Heart left ventricle (tissue), 16 donors: ENCODE measurements around the gene METTL2A. TPM values are rescaled to one million over a fixed set of nuclear protein-coding genes. Genes with fewer than 3 reads are reported as not detected.
"Not testable (repeated sequence)": the region's sequence is repeated elsewhere in the genome, so short reads cannot be mapped to it uniquely, and the experiment has no call there.

ENCODE experiments used
- ATAC-seq, 4 donors: fragments of 200-7000 bp; cut with Tn5 transposase; one replicate each; pipeline ENCODE4 v1.9.1; 2020 to 2022; ENCODE audit warnings: moderate library complexity in 4 of 4, mild to moderate bottlenecking in 3 of 4, moderate number of reproducible peaks in 1 of 4
- DNase-seq, 5 donors: peaks; one replicate each; pipeline ENCODE4 v3.0.0-alpha.2; 2020
- H3K27ac ChIP-seq, 12 donors: fragments of 200-600 bp; sonication (generic) in 4 of 12; one replicate each; pipeline versions ENCODE4 v1.5.0 to v1.8.0; 2016 to 2022; ENCODE audit warnings: mild to moderate bottlenecking in 2 of 12
- H3K27me3 ChIP-seq, 9 donors: fragments of 200-600 bp; sonication (generic) in 2 of 9; one replicate each; pipeline versions ENCODE4 v1.5.1 to v1.8.0; 2016 to 2022; ENCODE audit warnings: mild to moderate bottlenecking in 3 of 9
- H3K36me3 ChIP-seq, 9 donors: fragments of 200-600 bp; sonication (generic) in 2 of 9; one replicate each; pipeline versions ENCODE4 v1.5.0 to v1.8.0; 2018 to 2022; ENCODE audit warnings: mild to moderate bottlenecking in 2 of 9
- H3K4me1 ChIP-seq, 12 donors: fragments of 200-600 bp; sonication (generic) in 4 of 12; one replicate each; pipeline versions ENCODE4 v1.5.0 to v1.8.0; 2016 to 2022; ENCODE audit warnings: mild to moderate bottlenecking in 3 of 12
- H3K4me3 ChIP-seq, 12 donors: fragments of 200-600 bp; sonication (generic) in 4 of 12; one replicate each; pipeline versions ENCODE4 v1.5.0 to v1.8.0; 2017 to 2022; ENCODE audit warnings: mild to moderate bottlenecking in 9 of 12, moderate library complexity in 4 of 12
- H3K9me3 ChIP-seq, 12 donors: fragments of 200-600 bp; sonication (generic) in 4 of 12; one replicate each; pipeline versions ENCODE4 v1.5.0 to v1.8.0; 2016 to 2022; ENCODE audit warnings: mild to moderate bottlenecking in 1 of 12
- CTCF ChIP-seq, 12 donors: fragments of 200-600 bp; sonication (generic) in 4 of 12; IDR thresholded peaks; one replicate each; pipeline versions ENCODE4 v1.5.0 to v1.8.0; 2018 to 2022; ENCODE audit warnings: antibody characterized with exemption in 12 of 12, mild to moderate bottlenecking in 5 of 12
- POLR2A ChIP-seq, 2 donors: fragments of 450-650 bp; IDR thresholded peaks; one replicate each; pipeline ENCODE4 v1.6.1; 2017; ENCODE audit warnings: antibody characterized with exemption in 2 of 2, mild to moderate bottlenecking in 2 of 2, moderate library complexity in 2 of 2
- WGBS, 4 donors: extraction: QIAGEN DNeasy Blood & Tissue Kit in 2 of 4; methylation state at CpG; one replicate each; pipeline versions ENCODE4 v1.1.5 to v1.1.7; 2013 to 2018; 5-methylcytosine and 5-hydroxymethylcytosine counted together
- intact Hi-C, 10 donors: fragments of 100-400 bp; cut with DNase I; formaldehyde crosslinking; loops; one replicate each; pipeline versions ENCODE4 v1.11.1 to v1.14.2; 2022
- polyA plus RNA-seq, 2 donors: library from polyadenylated mRNA; stranded (reverse); fragments of 200-250 nt; gene quantifications; one replicate each; pipeline ENCODE4 v1.2.3, GENCODE V29; 2013
- total RNA-seq, 9 donors: library from RNA; depleted of rRNA in 2 of 9; stranded (reverse); fragments of >200 nt in 2 of 9; fragmentation: NEBNext Ultra II Directional in 3 of 9; extraction: Animal tissue kit (Norgen Biotek cat#: 25700) in 3 of 9; gene quantifications; one replicate each; pipeline versions ENCODE4 v1.1.0 to v1.2.4, GENCODE V29; 2016 to 2023
- donor health status: ischemic (EF 13 %, LVEDD 7.1; RV severe dilation, severe dysfunction).
- donor health status: healthy with polysubstance abuse.
- donor health status: DM: no; HTN: yes; CAD: no.
- donor health status: DM: no; HTN: no; CAD: no.
- donor health status: ischemic (EF 25% LVEDD 6.9; RV normal size, moderate dysfunction).
- donor health status: ischemic (EF 25% LVEDD 5.7; RV mildly dilated, moderate dysfunction).
- donor health status: healthy.
- donor health status: DM: yes; HTN: yes; CAD: no.
- donor health status: ischemic (EF 35%, LVEDD 5.7; RV mildly dilated, moderate dysfunction).
- donor health status: nonischemic (EF 11% LVEDD 7.7; RV severe dilation, severe dysfunction).
- donor health status: DM: yes; HTN: yes; CAD: no.
- donor health status: PGD.
- donor health status: ischemic (EF 29% LVEDD 5.4; RV normal size, mild dysfunction).
- donor health status: nonischemic (EF 23%, LVEDD 6.1; RV moderate dilation, normal function).

METTL2A gene
- total and polyA plus RNA-seq, 11 donors, result 7.9 to 24.5 (median 15.3) TPM

GRCh38 chr17:62388856-62389255 is 34.8 kb upstream of the METTL2A start:
- H3K27ac ChIP-seq, result no peak overlapping the region
- intact Hi-C loops, result no loop called here
- DNase-seq (no peak), ATAC-seq (no peak)
- no peaks in the 10 kb centered on the region for H3K36me3 ChIP-seq
- H3K4me1 ChIP-seq, result no peaks in the 10 kb centered on the region
- no peak overlapping the region for H3K4me3 ChIP-seq
- WGBS, 4 donors, result 52 to 76% (median 54%) methylated on average over 1 of the region's 1 CpG
- H3K27me3 ChIP-seq, result peaks cover 0 to 26% (median 0%) of the 10 kb centered on the region in 9 donors
- no peak for TF ChIP-seq POLR2A (IDR thresholded peaks at IDR 0.05)
- TF ChIP-seq CTCF (IDR thresholded peaks at IDR 0.05), result no peak
- H3K9me3 ChIP-seq, result no peaks in the 10 kb centered on the region

- no peaks in the 10 kb centered on the region for H3K9me3 ChIP-seq
- H3K36me3 ChIP-seq, result no peaks in the 10 kb centered on the region
- no peaks in the 10 kb centered on the region for H3K4me1 ChIP-seq
- H3K27me3 ChIP-seq, result peaks cover 0 to 27% (median 0%) of the 10 kb centered on the region in 9 donors
- no peak for DNase-seq
- intact Hi-C loops, result no loop called here
- WGBS, 4 donors, result 58 to 80% (median 72%) methylated on average over 1 of the region's 1 CpG
- H3K27ac ChIP-seq, result no peak overlapping the region
- H3K4me3 ChIP-seq, result no peak overlapping the region
- TF ChIP-seq CTCF (IDR thresholded peaks at IDR 0.05), result no peak
- TF ChIP-seq POLR2A (IDR thresholded peaks at IDR 0.05), result no peak
- ATAC-seq, result no peak
Measured at GRCh38 chr17:62392908-62393307, 30.8 kb upstream of the METTL2A start.

- no peak overlapping the region for H3K4me3 ChIP-seq
- 83 to 98% (median 93%) methylated on average over 1 of the region's 1 CpG for WGBS, 4 donors
- H3K9me3 ChIP-seq, result peaks cover 0 to 9% (median 0%) of the 10 kb centered on the region in 12 donors
- H3K27ac ChIP-seq, result no peak overlapping the region
- no peaks in the 10 kb centered on the region for H3K4me1 ChIP-seq
- ATAC-seq, result no peak
- no peak for DNase-seq
- intact Hi-C loops, result no loop called here
- no peak for TF ChIP-seq POLR2A (IDR thresholded peaks at IDR 0.05)
- TF ChIP-seq CTCF (IDR thresholded peaks at IDR 0.05), result no peak
- no peaks in the 10 kb centered on the region for H3K36me3 ChIP-seq
- peaks cover 0 to 13% (median 0%) of the 10 kb centered on the region in 9 donors for H3K27me3 ChIP-seq
Measured at GRCh38 chr17:62398891-62399290, 24.8 kb upstream of the METTL2A start.

GRCh38 chr17:62405451-62405850 is 18.2 kb upstream of the METTL2A start:
- no peaks in the 10 kb centered on the region for H3K4me1 ChIP-seq
- peaks cover 0 to 16% (median 5%) of the 10 kb centered on the region in 9 donors for H3K27me3 ChIP-seq
- no peak for TF ChIP-seq CTCF (IDR thresholded peaks at IDR 0.05)
- no peak for TF ChIP-seq POLR2A (IDR thresholded peaks at IDR 0.05)
- H3K36me3 ChIP-seq, result no peaks in the 10 kb centered on the region
- H3K4me3 ChIP-seq, result no peak overlapping the region
- DNase-seq, result no peak
- intact Hi-C loops, result no loop called here
- WGBS, 4 donors, result 51 to 57% (median 55%) methylated on average over 2 of the region's 2 CpGs
- no peak for ATAC-seq
- no peak overlapping the region for H3K27ac ChIP-seq
- H3K9me3 ChIP-seq, result peaks cover 0 to 8% (median 0%) of the 10 kb centered on the region in 12 donors

- H3K4me3 ChIP-seq, intact Hi-C loops, H3K36me3 ChIP-seq, H3K4me1 ChIP-seq, H3K9me3 ChIP-seq, DNase-seq, H3K27ac ChIP-seq, ATAC-seq: not testable (repeated sequence)
- 80 to 87% (median 83%) methylated on average over 1 of the region's 1 CpG for WGBS, 4 donors
- H3K27me3 ChIP-seq, result peaks cover 0 to 14% (median 4%) of the 10 kb centered on the region in 9 donors
Measured at GRCh38 chr17:62413090-62413489, 10.6 kb upstream of the METTL2A start.

GRCh38 chr17:62426214-62426613 is 2.5 kb downstream of the METTL2A start:
- intact Hi-C loops, H3K27ac ChIP-seq, H3K4me3 ChIP-seq, ATAC-seq, H3K9me3 ChIP-seq, DNase-seq, H3K27me3 ChIP-seq: not testable (repeated sequence)
- H3K36me3 ChIP-seq, result peaks cover 0 to 44% (median 23%) of the 10 kb centered on the region in 9 donors
- H3K4me1 ChIP-seq, result peaks cover 0 to 17% (median 9%) of the 10 kb centered on the region in 12 donors
- 77 to 98% (median 84%) methylated on average over 1 to 2 of the region's 2 CpGs for WGBS, 4 donors

GRCh38 chr17:62435251-62435650 is 11.6 kb downstream of the METTL2A start:
- intact Hi-C loops, ATAC-seq, H3K4me3 ChIP-seq, H3K27me3 ChIP-seq, H3K27ac ChIP-seq, H3K9me3 ChIP-seq, H3K4me1 ChIP-seq, DNase-seq: not testable (repeated sequence)
- WGBS, 4 donors, result 91 to 97% (median 92%) methylated on average over 4 of the region's 4 CpGs
- peaks cover 0 to 57% (median 17%) of the 10 kb centered on the region in 9 donors for H3K36me3 ChIP-seq
